Stimulated activated CD4-positive, alpha-beta T cell treated with anti-CD3 and anti-CD28 coated beads, Interleukin-2, amount 100 ng/mL, for 4 hours (primary cell): ENCODE data around the gene WFDC2.

Experiments used
- DNase-seq: peaks from one replicate; pipeline ENCODE4 v3.0.0-alpha.2; 2020; ENCODE audit warnings: low read depth

The WFDC2 gene

GRCh38 chr20:45497971-45498494 is 28.5 kb downstream of the WFDC2 start:
- DNase-seq, result no peak

DNA sequence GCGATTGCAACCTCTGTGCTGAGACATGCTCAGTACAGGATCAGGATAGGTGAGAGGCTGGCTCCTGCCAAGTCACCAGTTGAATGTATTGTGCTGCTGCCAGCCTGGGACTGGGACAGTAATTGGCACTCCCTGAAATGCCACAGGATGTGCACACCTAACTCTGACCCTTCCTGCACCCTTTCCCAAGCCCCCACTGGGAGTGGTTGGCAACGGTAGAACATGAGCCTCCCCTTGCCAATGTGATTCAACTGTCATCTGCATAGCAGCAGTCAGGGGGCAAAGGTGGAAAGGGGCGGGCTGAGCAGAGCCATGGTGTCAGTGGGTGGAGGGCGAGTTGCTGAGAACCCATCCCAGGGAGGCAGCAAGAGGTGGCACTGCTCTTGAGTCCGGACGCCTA is 30.5 kb downstream of the WFDC2 start:
- no peak for DNase-seq

DNA sequence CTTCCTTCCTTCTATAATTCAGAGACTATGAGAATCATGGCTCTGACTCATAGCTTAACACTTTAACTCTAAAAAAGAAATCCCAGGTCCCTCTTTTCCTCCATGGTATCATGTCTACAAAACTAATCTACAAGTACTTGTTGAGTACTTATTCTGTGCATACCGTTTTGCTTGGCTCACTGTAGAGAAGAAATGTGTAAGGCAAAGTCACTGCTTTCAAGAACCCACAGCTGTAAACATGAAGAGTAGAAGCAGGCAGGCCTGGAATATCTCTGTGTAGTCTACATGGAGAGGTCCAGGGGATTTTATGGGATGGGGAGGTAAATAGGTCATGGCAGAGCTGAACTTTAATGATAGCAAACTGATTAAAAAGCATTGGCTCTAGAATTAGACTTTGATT is 32.0 kb downstream of the WFDC2 start:
- no peak for DNase-seq

- no peak for DNase-seq
Measured at GRCh38 chr20:45502561-45502960, 33.0 kb downstream of the WFDC2 start.

GRCh38 chr20:45503403-45503802 is 33.9 kb downstream of the WFDC2 start:
- no peak for DNase-seq

GRCh38 chr20:45506398-45506797 is 36.8 kb downstream of the WFDC2 start:
- DNase-seq, result no peak

DNA sequence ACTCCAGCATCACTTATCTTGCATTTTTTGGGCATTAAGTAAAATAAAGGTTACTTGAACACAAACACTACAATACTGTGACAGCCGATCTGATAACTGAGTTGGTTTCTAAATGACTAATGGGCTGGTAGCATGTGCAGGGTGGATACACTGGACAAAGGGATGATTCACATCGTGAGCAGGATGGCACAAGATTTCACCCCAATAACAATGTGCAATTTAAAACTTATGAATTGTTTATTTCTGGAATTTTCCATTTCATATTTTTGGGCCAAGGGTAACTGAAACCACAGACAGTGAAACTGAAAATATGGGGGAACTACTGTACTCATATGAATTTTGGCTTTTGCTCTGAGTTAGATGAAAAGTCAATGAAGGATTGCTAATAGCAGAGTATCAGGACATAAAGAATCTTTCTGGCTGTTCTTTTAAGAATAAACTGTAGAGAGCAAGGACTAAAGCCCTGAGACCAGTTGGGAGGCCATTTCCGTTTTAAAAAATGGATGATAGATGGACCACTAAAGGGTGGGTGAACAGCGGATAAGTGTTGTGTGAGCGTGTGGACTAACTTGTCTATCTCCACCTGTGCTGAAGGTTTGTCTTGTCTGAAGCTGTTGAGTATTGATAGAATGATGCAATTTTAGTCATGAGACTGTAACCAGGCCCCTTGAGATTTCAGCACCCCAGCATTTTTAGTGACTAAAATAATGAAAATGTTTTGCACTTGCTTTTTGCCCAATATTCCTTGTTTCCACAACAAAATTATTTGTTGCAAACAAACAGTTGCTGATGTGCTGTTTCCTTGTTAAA is 37.7 kb downstream of the WFDC2 start:
- DNase-seq, result no peak

DNA sequence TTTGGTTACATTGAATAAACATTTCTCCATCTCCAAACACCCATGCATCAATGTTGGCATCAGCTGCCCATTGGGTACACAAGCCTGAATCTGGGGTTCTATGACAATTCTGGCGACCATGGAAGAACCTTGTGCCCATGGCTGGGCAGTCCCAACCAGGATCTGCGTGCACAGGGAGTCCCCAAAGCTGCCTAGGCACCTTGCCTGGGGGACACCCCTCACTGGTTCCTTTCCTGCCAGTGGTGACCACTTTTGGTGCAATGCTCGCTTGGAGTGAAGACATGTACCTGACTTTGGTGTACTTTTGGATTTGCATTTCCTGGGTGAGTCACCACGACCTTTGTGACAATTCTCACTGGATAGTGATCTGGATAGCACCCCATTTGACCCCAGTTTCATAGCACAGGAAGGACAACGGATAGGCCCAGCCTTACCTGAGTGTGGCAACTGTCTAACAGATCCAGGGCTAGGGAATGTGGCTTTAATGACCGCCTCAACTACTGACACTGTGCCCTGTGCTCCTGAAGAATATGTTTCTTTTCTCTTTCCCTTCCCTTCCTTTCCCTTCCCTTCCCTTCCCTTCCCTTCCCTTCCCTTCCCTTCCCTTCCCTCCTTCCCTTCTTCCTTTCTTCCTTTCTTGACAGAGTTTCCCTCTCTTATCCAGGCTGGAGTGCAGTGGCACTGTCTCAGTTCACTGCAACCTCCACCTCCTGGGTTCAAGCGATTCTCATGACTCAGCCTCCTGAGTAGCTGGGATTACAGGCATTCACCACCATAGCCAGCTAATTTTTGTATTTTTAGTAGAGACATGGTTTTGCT is 38.7 kb downstream of the WFDC2 start:
- no peak for DNase-seq

- DNase-seq, result no peak
Measured at GRCh38 chr20:45509091-45509490, 39.5 kb downstream of the WFDC2 start.

GRCh38 chr20:45510242-45510862 is 40.8 kb downstream of the WFDC2 start:
- no peak for DNase-seq

DNA sequence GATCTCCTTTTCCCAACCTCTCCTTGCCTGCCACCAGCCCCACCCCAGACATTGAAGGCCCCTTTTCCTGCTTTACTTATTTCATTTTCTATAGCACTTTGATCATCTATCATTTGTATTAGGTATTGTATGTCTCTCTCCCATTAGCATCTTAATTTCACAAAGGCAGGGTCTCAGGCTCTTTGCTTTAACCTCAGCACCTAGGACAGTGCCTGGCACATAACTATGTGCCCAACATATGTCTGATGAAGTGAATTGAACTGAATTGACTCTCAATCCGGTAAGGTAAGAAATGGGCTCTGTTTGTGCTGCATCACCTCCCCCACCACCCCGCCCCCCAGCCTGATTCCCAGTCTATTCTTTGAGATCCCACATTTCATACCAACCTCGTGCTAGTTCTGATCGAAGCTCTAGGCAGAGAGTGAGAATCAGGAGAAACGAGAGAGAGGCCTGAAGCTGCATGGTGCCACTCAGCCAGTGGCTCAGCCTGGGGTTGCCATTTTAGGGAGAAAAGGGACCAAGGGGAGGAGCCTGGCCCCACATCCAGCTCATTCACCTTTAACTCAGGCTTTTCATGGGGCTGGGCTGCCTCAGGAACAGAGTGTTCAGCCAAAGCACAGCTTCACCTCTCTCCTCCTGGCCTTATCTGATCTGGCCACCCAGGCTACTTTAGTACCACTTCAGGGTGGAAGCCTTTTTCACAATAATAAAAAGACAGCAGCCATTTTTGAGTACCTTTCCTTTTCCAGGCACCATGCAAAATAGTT is 45.8 kb downstream of the WFDC2 start, which contains the start of gene SPINT3:
TSS of gene SPINT3 (minus strand) at position 476 of the 767 bp plus-strand sequence. CDS start at position 462, 14 bp downstream.
- no peak for DNase-seq

- DNase-seq, result no peak
Measured at GRCh38 chr20:45518282-45518681, 48.7 kb downstream of the WFDC2 start.

GRCh38 chr20:45523821-45524220 is 54.3 kb downstream of the WFDC2 start:
- DNase-seq, result no peak

- no peak for DNase-seq
Measured at GRCh38 chr20:45527294-45527693, 57.7 kb downstream of the WFDC2 start.
